ENCODE data around the gene ZNF638. TPM values are rescaled to one million over a fixed set of nuclear protein-coding genes. Genes with fewer than 3 reads are reported as not detected.
A peak's percentile ranks its signal among the peaks of the same experiment; 100 is the strongest.

Gene ZNF638
- total RNA-seq, 8 experiments from 2014 or later: 110 to 227 (median 183) TPM

- WGBS, 10 experiments: 30 to 100% (median 67%) methylated on average over 1 to 3 of the region's 8 CpGs; no CpG with 5 or more reads in 5 of the 10 experiments
- in situ Hi-C loops (cut with MboI; ENCODE audit: low pct_unique_long_range_greater_than_20kb in 2 of 9, low sequenced_read_pairs in 9 of 9, unreplicated experiment in 9 of 9): no loop called here
- no peak overlapping the region for H3K4me3 ChIP-seq
- no peak overlapping the region for H3K27ac ChIP-seq
- peaks cover 10 to 17% of the 10 kb centered on the region in 2 donors for H3K4me1 ChIP-seq (replicated peaks in 1 of 2)
- ATAC-seq (replicated peaks in 6 of 8): no peak
Observed at GRCh38 chr2:71455011-71455740, 123.6 kb downstream of the ZNF638 start.

DNA sequence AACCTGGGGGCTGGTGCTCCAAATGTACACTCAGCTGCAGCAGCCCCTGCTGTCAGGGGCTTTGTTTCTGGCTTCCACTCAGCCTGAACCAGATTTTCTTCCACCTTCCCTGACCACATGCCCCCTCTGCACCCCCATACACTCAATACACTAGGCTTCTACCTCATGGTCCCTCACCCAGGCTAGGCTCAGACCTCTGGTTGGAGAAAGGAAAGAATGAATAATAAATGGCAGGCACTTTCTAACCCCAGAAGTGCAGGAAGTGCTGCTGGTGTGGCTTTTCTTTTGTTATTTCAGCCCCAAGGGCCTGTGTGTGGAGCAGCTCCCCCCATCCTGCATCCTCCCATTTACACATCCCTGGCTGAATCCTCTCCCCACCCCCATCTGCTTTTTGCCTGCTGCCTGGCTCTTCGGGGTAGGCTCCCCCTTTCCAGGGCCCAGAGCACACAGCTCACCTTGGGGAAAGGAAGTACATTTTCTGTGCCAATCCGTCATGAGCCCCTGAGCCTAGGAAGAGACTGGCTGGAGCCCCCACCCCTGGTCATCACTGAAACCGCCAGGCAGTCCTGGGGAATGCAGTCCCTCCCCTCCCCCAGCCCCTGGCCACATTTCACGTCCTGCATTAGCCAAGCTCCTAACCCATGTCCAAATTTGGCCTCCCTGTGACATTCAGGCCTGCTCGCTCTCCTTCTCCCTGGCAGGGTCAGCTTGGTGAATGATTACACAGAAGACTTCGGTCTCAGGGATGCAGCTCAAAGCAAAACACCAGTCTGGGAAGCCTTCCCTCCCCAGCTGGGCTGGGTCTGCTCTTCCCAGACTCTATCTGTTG lies 124.4 kb downstream of the ZNF638 start:
- H3K4me1 ChIP-seq (replicated peaks in 1 of 2): peaks cover 10 to 17% of the 10 kb centered on the region in 2 donors
- in situ Hi-C loops (cut with MboI; ENCODE audit: low pct_unique_long_range_greater_than_20kb in 2 of 9, low sequenced_read_pairs in 9 of 9, unreplicated experiment in 9 of 9): no loop called here

DNA sequence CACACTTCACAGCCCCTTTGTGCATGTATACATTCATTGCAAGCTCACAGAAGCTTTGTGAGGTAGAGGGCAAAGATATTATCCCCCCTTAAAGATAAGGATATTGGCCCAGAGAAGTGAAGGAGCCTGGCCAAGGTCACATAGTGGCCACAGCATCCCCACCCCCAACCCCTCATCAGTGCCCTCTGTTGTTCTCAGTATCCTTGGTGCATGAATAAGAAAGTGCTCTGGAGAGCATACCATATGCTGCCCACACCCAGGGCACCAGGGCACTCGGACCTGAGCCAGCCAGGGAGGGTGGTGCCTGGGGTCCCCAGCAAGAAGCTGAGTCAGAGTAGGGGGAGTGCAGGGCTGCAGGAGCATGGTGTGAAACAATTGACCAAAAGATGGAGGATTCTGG lies 125.0 kb downstream of the ZNF638 start:
- H3K4me1 ChIP-seq (replicated peaks in 1 of 2): peaks cover 10 to 17% of the 10 kb centered on the region in 2 donors
- no peak overlapping the region for H3K27ac ChIP-seq
- 0 to 100% methylated on average over 1 of the region's 1 CpG; no CpG with 5 or more reads in 8 of the 10 experiments for WGBS, 10 experiments
- in situ Hi-C loops (cut with MboI; ENCODE audit: low pct_unique_long_range_greater_than_20kb in 2 of 9, low sequenced_read_pairs in 9 of 9, unreplicated experiment in 9 of 9): no loop called here
- ATAC-seq (replicated peaks in 6 of 8): no peak
- no peak overlapping the region for H3K4me3 ChIP-seq

More for the DNA sequence above, 124.4 kb downstream of the ZNF638 start:
- Histone ChIP-seq H3K27ac (no peak overlapping the region), H3K4me3 (no peak overlapping the region)
- peak in 5 of 8 experiments; percentile 7 to 38 (median 25) for ATAC-seq (replicated peaks in 6 of 8)
- WGBS, 10 experiments: 0 to 100% (median 34%) methylated on average over 1 to 2 of the region's 6 CpGs; no CpG with 5 or more reads in 6 of the 10 experiments

DNA sequence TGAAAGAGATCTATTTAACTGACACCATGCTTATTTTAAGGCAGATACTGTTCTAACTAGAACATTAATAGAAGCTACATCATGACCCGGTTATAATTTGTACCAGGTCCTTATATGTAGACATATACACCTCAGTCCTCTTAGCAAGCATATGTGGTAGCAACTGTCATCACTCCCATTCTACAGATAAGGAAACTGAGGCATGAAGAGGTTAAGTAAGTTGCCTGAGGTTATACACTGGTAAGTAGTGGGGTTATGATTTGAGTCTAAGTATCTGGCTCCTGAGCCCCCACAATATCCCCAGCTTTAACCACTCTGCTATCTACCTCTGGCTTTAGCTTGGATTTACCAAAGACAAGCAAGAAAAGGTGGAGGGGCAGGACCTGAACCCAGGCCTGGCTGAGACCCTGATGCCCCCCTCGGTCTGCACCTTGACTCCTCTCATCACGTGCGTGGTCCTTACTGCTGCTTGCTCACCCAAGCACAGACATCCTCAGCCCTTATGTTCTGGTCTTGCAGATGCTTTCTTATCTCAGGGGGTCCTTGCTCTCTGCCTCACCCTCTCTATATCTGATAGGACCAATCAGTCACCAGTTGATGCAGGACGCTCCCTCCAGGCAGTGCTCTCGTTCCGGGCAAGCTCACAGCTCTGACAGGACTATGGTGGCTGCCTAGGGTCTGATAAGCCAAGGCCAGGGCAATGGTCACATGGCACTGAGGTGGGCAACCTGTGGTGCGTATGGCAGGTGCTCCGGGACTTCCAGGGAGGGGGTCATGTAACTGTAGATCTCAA lies 125.7 kb downstream of the ZNF638 start:
- in situ Hi-C loops (cut with MboI; ENCODE audit: low pct_unique_long_range_greater_than_20kb in 2 of 9, low sequenced_read_pairs in 9 of 9, unreplicated experiment in 9 of 9): no loop called here
- Histone ChIP-seq H3K4me1 (replicated peaks in 1 of 2) (peaks cover 10 to 17% of the 10 kb centered on the region in 2 donors), H3K4me3 (no peak overlapping the region), H3K27ac (no peak overlapping the region)
- 60 to 100% (median 81%) methylated on average over 1 to 7 of the region's 9 CpGs; no CpG with 5 or more reads in 4 of the 10 experiments for WGBS, 10 experiments
- ATAC-seq (replicated peaks in 6 of 8): no peak

- no peak for ATAC-seq (replicated peaks in 6 of 8)
- peaks cover 10 to 17% of the 10 kb centered on the region in 2 donors for H3K4me1 ChIP-seq (replicated peaks in 1 of 2)
Observed at GRCh38 chr2:71457923-71458322, 126.3 kb downstream of the ZNF638 start.

GRCh38 chr2:71458413-71459083 lies 127.0 kb downstream of the ZNF638 start:
- 0 to 86% (median 55%) methylated on average over 1 to 6 of the region's 7 CpGs; no CpG with 5 or more reads in 2 of the 10 experiments for WGBS, 10 experiments
- Histone ChIP-seq H3K27ac (no peak overlapping the region), H3K4me1 (replicated peaks in 1 of 2) (peaks cover 10 to 17% of the 10 kb centered on the region in 2 donors), H3K4me3 (no peak overlapping the region)
- peak in 2 of 8 experiments; percentile 11 to 31 for ATAC-seq (replicated peaks in 6 of 8)
- in situ Hi-C loops (cut with MboI; ENCODE audit: low pct_unique_long_range_greater_than_20kb in 2 of 9, low sequenced_read_pairs in 9 of 9, unreplicated experiment in 9 of 9): no loop called here

More at GRCh38 chr2:71457923-71458322, 126.3 kb downstream of the ZNF638 start:
- H3K27ac ChIP-seq: no peak overlapping the region
- in situ Hi-C loops (cut with MboI; ENCODE audit: low pct_unique_long_range_greater_than_20kb in 2 of 9, low sequenced_read_pairs in 9 of 9, unreplicated experiment in 9 of 9): no loop called here
- H3K4me3 ChIP-seq: no peak overlapping the region
- WGBS, 10 experiments: 58 to 100% (median 80%) methylated on average over 1 to 3 of the region's 4 CpGs; no CpG with 5 or more reads in 5 of the 10 experiments

DNA sequence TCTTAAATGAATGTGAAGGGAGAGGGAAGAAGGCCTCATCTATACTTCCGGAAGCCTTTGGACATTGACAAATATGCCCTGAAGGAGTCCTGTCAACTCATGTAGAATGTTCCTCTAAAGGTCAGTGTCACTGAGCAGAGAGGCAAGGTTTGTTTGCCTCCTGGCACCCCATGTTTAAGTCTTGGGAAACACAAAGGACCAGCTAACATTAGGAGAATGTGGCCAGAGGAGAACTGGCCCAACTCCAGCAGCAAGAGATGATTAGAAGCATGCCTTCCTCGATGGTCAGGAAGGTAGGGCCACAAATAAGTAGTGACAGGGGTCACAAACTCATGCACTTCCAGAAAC lies 127.5 kb downstream of the ZNF638 start:
- H3K4me3 ChIP-seq: no peak overlapping the region
- ATAC-seq (replicated peaks in 6 of 8): no peak
- in situ Hi-C loops (cut with MboI; ENCODE audit: low pct_unique_long_range_greater_than_20kb in 2 of 9, low sequenced_read_pairs in 9 of 9, unreplicated experiment in 9 of 9): no loop called here
- no peak overlapping the region for H3K27ac ChIP-seq
- 0 to 100% (median 61%) methylated on average over 1 to 2 of the region's 2 CpGs; no CpG with 5 or more reads in 3 of the 10 experiments for WGBS, 10 experiments
- peaks cover 10 to 13% of the 10 kb centered on the region in 2 donors for H3K4me1 ChIP-seq (replicated peaks in 1 of 2)

GRCh38 chr2:71460056-71460455 lies 128.5 kb downstream of the ZNF638 start:
- H3K27ac ChIP-seq: no peak overlapping the region
- no peak for ATAC-seq (replicated peaks in 6 of 8)
- 67 to 100% (median 80%) methylated on average over 2 to 6 of the region's 6 CpGs; no CpG with 5 or more reads in 5 of the 10 experiments for WGBS, 10 experiments
- H3K4me1 ChIP-seq (replicated peaks in 1 of 2): peaks cover 10 to 13% of the 10 kb centered on the region in 2 donors
- in situ Hi-C loops (cut with MboI; ENCODE audit: low pct_unique_long_range_greater_than_20kb in 2 of 9, low sequenced_read_pairs in 9 of 9, unreplicated experiment in 9 of 9): loop anchor here in 1 of 9 experiments (10.0 kb wide), 1 partner anchor 55 kb away; no protein-coding TSS in a partner anchor
- no peak overlapping the region for H3K4me3 ChIP-seq

DNA sequence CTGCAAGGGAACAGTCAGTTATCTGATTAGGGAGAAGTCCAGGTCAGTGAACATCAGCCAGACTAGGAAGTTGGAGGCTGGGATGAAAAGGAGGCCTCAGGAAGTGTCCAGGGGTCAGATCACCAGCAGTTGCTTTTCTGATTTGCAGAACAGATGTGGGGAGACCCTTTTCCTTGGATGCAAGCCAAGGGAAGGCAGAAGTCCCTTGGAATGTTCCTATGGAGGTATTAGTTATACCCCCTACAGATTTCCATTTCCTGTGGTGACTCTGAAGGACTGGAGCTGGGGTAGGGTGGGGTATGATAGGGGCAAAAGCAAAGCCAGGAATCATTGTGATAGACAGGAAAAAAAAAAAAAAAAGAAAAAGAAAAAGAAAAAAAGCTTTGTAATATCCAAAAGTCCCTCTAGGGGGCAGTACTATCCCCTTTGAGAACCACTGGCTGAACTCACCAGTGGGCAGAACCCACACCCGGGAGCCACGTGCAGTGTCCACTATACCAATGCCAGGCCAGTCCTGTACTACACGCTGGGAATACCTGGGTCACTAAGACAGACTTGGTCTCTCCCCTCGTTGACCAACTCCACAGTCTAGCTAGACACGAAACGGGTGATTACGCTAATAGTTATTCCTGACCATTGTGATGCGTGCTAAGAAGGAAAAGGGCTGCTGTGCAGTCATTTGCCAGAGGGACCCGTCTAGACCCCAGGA lies 129.2 kb downstream of the ZNF638 start:
- ATAC-seq (replicated peaks in 6 of 8): peak in 5 of 8 experiments; percentile 24 to 64 (median 37)
- no peak overlapping the region for H3K27ac ChIP-seq
- H3K4me3 ChIP-seq: no peak overlapping the region
- in situ Hi-C loops (cut with MboI; ENCODE audit: low pct_unique_long_range_greater_than_20kb in 2 of 9, low sequenced_read_pairs in 9 of 9, unreplicated experiment in 9 of 9): loop anchor here in 1 of 9 experiments (10.0 kb wide), 1 partner anchor 54 kb away; no protein-coding TSS in a partner anchor
- peaks cover 8% of the 10 kb centered on the region in 2 donors for H3K4me1 ChIP-seq (replicated peaks in 1 of 2)
- WGBS, 10 experiments: 7 to 100% (median 49%) methylated on average over 1 to 6 of the region's 9 CpGs; no CpG with 5 or more reads in 3 of the 10 experiments

- peaks cover 2 to 3% of the 10 kb centered on the region in 2 donors for H3K4me1 ChIP-seq (replicated peaks in 1 of 2)
- no peak overlapping the region for H3K27ac ChIP-seq
- no peak overlapping the region for H3K4me3 ChIP-seq
- no peak for ATAC-seq (replicated peaks in 6 of 8)
- in situ Hi-C loops (cut with MboI; ENCODE audit: low pct_unique_long_range_greater_than_20kb in 2 of 9, low sequenced_read_pairs in 9 of 9, unreplicated experiment in 9 of 9): loop anchor here in 1 of 9 experiments (10.0 kb wide), 1 partner anchor 54 kb away; no protein-coding TSS in a partner anchor
- WGBS, 10 experiments: 53 to 90% (median 66%) methylated on average over 2 to 5 of the region's 5 CpGs; no CpG with 5 or more reads in 4 of the 10 experiments
Observed at GRCh38 chr2:71461304-71461671, 129.7 kb downstream of the ZNF638 start.

- in situ Hi-C loops (cut with MboI; ENCODE audit: low pct_unique_long_range_greater_than_20kb in 2 of 9, low sequenced_read_pairs in 9 of 9, unreplicated experiment in 9 of 9): loop anchor here in 1 of 9 experiments (10.0 kb wide), 1 partner anchor 53 kb away; no protein-coding TSS in a partner anchor
- WGBS, 10 experiments: 40 to 100% (median 90%) methylated on average over 1 to 2 of the region's 8 CpGs; no CpG with 5 or more reads in 6 of the 10 experiments
- peaks cover 0 to 3% of the 10 kb centered on the region in 2 donors for H3K4me1 ChIP-seq (replicated peaks in 1 of 2)
- ATAC-seq (replicated peaks in 6 of 8): no peak
- no peak overlapping the region for H3K4me3 ChIP-seq
- H3K27ac ChIP-seq: no peak overlapping the region
Observed at GRCh38 chr2:71462056-71462605, 130.5 kb downstream of the ZNF638 start.
